DOHH2 (cell line): ENCODE data around the gene TNNC1.

Experiments
- H3F3A ChIP-seq: fragments of 200-600 bp; sonication (generic), shearing (Covaris generic); 2 replicates; pipeline ENCODE4 v1.6.0; 2016; ENCODE audit warnings: antibody characterized with exemption, mild to moderate bottlenecking; ENCODE audit not compliant: control insufficient read depth, insufficient read depth
- H3K27ac ChIP-seq: fragments of 200-600 bp; sonication (generic); 2 replicates; pipeline ENCODE4 v1.5.1; 2014; ENCODE audit warnings: low read depth, mild to moderate bottlenecking, low read length, moderate library complexity
- H3K27me3 ChIP-seq: fragments of 200-600 bp; sonication (generic); 2 replicates; pipeline ENCODE4 v1.6.1; 2014; ENCODE audit warnings: mild to moderate bottlenecking, low read length, mixed read lengths; ENCODE audit not compliant: control insufficient read depth
- H3K36me3 ChIP-seq: fragments of 200-600 bp; sonication (generic); 2 replicates; pipeline ENCODE4 v1.6.1; 2014; ENCODE audit warnings: mild to moderate bottlenecking, low read length, moderate library complexity, mixed read lengths; ENCODE audit not compliant: control insufficient read depth
- H3K4me1 ChIP-seq: fragments of 200-600 bp; sonication (generic); 2 replicates; pipeline ENCODE4 v1.6.1; 2014; ENCODE audit warnings: mild to moderate bottlenecking, low read length, mixed read lengths; ENCODE audit not compliant: control insufficient read depth
- H3K4me2 ChIP-seq: fragments of 200-600 bp; sonication (generic); 2 replicates; pipeline ENCODE4 v1.6.0; 2014; ENCODE audit warnings: mild to moderate bottlenecking, low read length, moderate library complexity
- H3K4me3 ChIP-seq: fragments of 200-600 bp; sonication (generic); 2 replicates; pipeline ENCODE4 v1.5.1; 2014; ENCODE audit warnings: mild to moderate bottlenecking, low read length, mixed read lengths
- H3K79me2 ChIP-seq: fragments of 200-600 bp; sonication (generic); 2 replicates; pipeline ENCODE4 v1.6.1; 2014; ENCODE audit warnings: mild to moderate bottlenecking, low read length, mixed read lengths; ENCODE audit not compliant: control insufficient read depth
- H3K9me2 ChIP-seq: fragments of 200-600 bp; sonication (generic); replicated peaks from 2 replicates; pipeline ENCODE4 v1.6.1; 2014; ENCODE audit warnings: mild to moderate bottlenecking, low read length, mixed read lengths; ENCODE audit not compliant: control insufficient read depth
- H3K9me3 ChIP-seq: fragments of 200-600 bp; sonication (generic); 2 replicates; pipeline ENCODE4 v1.6.1; 2014; ENCODE audit warnings: antibody characterized with exemption, low read length, mixed read lengths; ENCODE audit not compliant: control insufficient read depth, insufficient read depth
- H4K20me1 ChIP-seq: fragments of 200-600 bp; sonication (generic); 2 replicates; pipeline ENCODE4 v1.6.0; 2014; ENCODE audit warnings: low read depth, mild to moderate bottlenecking, antibody characterized with exemption, low read length, moderate library complexity; ENCODE audit not compliant: control insufficient read depth, insufficient read depth
- EZH2phosphoT487 ChIP-seq: fragments of 200-600 bp; sonication (generic); IDR thresholded peaks from 2 replicates; pipeline ENCODE4 v1.6.1; 2017; ENCODE audit warnings: borderline replicate concordance, mild to moderate bottlenecking, antibody characterized with exemption, low read length, moderate library complexity, mixed read lengths
- TF ChIP-seq, protein P1 (sequence below): fragments of 200-600 bp; sonication (generic); IDR thresholded peaks from one replicate; pipeline ENCODE4 v1.5.1; 2014; ENCODE audit warnings: antibody characterized with exemption, mild to moderate bottlenecking, low read depth, low read length; ENCODE audit not compliant: poor library complexity, severe bottlenecking

Gene TNNC1

DNA sequence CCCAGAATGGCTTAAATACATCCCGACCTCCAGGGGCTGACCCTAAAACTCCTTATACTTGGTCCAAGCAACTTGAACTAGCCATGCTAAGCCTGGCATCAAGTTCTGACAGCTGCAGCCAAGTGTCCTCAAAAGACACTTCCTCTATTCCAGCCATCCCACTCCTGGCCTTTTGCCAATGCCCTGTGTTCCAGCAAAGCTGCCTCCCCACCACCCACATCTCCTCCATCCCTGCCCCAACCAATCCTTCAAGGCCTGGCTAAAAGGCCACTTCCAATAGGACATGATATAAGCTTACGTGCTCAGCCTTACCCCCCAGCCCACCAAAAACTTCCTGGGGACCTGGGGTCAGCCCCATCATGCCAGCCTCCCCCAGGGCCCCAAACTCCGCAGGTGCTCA is 49.9 kb downstream of the TNNC1 start:
- Histone ChIP-seq H3K79me2 (peaks cover 20% of the 10 kb centered on the region), H3K4me1 (peaks cover 8% of the 10 kb centered on the region), H3K4me3 (no peak overlapping the region), H4K20me1 (no peaks in the 10 kb centered on the region), H3K27me3 (no peaks in the 10 kb centered on the region), H3K9me2 (no peaks in the 10 kb centered on the region), H3K27ac (no peak overlapping the region), H3K4me2 (no peak overlapping the region), H3K9me3 (no peaks in the 10 kb centered on the region), H3K36me3 (peaks cover 83% of the 10 kb centered on the region), H3F3A (no peaks in the 10 kb centered on the region)
- TF ChIP-seq, protein P1, sequence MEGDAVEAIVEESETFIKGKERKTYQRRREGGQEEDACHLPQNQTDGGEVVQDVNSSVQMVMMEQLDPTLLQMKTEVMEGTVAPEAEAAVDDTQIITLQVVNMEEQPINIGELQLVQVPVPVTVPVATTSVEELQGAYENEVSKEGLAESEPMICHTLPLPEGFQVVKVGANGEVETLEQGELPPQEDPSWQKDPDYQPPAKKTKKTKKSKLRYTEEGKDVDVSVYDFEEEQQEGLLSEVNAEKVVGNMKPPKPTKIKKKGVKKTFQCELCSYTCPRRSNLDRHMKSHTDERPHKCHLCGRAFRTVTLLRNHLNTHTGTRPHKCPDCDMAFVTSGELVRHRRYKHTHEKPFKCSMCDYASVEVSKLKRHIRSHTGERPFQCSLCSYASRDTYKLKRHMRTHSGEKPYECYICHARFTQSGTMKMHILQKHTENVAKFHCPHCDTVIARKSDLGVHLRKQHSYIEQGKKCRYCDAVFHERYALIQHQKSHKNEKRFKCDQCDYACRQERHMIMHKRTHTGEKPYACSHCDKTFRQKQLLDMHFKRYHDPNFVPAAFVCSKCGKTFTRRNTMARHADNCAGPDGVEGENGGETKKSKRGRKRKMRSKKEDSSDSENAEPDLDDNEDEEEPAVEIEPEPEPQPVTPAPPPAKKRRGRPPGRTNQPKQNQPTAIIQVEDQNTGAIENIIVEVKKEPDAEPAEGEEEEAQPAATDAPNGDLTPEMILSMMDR, result no peak
- TF ChIP-seq EZH2phosphoT487, result no peak

DNA sequence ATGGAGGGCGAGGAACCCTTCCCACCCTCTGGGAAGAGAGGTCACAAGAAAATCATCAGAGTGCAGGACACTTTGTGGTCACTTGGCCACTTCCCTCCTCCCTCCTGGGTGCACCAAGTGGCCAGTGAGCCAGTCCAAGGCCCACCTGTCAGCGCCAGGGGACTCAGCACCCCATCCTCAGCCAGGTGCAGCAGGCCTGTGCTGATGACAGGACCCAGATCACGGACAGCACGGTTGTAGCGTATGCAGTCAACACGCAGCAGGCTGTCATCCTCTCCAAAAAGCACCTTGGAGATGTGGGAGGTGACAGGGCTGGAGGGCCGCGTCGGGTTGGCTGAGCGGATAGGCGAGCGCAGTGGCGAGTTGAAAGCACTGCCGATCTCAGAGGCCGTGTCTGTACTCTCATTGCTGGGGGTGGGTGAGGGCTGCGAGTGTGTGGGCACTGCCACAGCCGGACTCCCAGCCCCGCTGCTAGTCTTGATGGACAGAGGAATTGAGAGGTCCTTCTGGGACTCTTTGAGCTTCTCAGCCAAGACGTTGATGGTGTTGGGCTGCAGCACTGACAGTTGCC is 50.5 kb downstream of the TNNC1 start:
- H3K4me2 ChIP-seq, result no peak overlapping the region
- peaks cover 79% of the 10 kb centered on the region for H3K36me3 ChIP-seq
- peaks cover 14% of the 10 kb centered on the region for H3K79me2 ChIP-seq
- no peaks in the 10 kb centered on the region for H3K9me3 ChIP-seq
- H3K27me3 ChIP-seq, result no peaks in the 10 kb centered on the region
- peaks cover 2% of the 10 kb centered on the region for H3K4me1 ChIP-seq
- H3F3A ChIP-seq, result no peaks in the 10 kb centered on the region
- H4K20me1 ChIP-seq, result no peaks in the 10 kb centered on the region
- TF ChIP-seq, protein P1, result no peak
- no peak for TF ChIP-seq EZH2phosphoT487
- H3K4me3 ChIP-seq, result no peak overlapping the region
- H3K27ac ChIP-seq, result no peak overlapping the region
- no peaks in the 10 kb centered on the region for H3K9me2 ChIP-seq

DNA sequence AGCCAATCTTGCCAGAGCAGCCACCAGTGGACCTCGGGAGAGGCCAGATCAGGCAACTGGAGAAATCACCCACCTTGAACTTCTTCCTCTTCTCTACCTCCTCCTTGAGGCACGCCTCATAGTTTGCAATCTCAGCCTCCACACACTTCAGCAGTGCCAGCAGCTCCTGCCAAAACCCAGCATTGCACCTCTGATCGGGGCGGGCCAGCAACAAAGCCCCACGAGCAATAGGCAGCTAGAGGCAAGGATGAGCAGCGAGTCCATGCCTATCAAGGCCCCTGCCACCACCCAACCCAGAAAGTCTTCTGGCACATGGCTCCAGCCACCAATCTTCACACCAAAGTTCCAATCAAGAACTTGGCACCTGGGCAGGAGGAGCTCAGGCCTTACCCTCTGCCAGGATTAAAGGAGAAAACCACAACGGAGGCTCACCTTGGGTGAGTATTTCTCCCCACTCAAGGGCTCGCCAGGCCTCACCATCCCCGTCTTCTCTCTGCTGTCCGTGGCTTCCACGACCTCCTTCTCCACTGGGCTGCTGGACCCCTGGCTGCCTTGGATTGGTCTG is 51.1 kb downstream of the TNNC1 start:
- Histone ChIP-seq H3F3A (no peaks in the 10 kb centered on the region), H3K4me1 (no peaks in the 10 kb centered on the region), H4K20me1 (no peaks in the 10 kb centered on the region), H3K9me3 (no peaks in the 10 kb centered on the region), H3K27ac (no peak overlapping the region), H3K27me3 (no peaks in the 10 kb centered on the region), H3K36me3 (peaks cover 74% of the 10 kb centered on the region), H3K4me2 (no peak overlapping the region), H3K9me2 (no peaks in the 10 kb centered on the region), H3K4me3 (no peak overlapping the region), H3K79me2 (peaks cover 8% of the 10 kb centered on the region)
- no peak for TF ChIP-seq EZH2phosphoT487
- TF ChIP-seq, protein P1, result no peak
